ENCODE measurements around the gene TSC2. TPM values are rescaled to one million over a fixed set of nuclear protein-coding genes. Genes with fewer than 3 reads are reported as not detected.
A peak's percentile ranks its signal among the peaks of the same experiment; 100 is the strongest.

TSC2 gene
- total RNA-seq, 2 donors from 2014 or later: 42.4 to 43.2 TPM

DNA sequence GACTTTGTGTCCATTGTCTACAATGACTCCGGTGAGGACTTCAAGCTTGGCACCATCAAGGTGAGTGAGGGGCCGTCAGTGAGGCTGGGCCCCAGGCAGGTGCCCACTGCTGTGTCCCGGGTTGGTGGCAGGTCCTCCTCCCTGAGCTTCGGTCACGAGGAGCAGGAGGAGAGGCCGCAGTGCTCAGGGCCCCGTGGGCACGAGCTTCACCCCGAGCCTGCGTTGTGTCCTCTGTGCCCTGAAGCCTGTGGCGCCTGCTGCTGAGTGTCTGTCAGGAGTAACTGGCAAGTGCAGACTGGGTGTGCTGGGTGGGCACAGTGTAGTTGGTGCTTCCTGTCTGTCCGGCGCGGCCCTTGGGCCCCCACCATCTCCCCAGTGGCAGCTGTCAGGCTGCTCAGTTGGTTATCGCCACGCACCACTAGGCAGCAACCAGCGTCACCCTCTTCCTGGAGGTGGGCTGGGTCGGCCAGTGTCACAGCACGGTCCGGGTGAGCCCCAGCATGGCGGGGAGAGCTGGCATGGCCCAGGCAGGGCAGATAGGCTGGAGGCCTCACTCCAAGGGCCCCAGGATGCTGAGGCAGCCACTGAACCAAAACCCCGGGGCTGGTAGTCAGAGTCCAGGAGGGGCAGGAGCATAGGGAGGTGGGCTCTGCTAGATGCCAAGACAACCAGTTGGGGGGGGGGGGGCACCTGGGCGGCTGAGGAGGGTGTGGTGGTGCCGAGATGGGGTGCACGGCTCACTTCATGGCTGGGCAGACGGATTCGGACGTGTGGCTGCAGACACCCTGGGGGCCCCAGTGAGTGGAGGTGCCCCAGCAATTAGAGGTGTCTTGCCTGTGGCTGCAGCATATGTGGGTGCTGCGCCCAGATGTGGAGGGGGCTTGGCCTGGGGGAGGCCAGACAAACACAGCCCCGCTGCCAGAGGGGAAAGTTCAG, 39.3 kb downstream of the TSC2 start:
- no peak overlapping the region for H3K27ac ChIP-seq
- H3K27me3 ChIP-seq: no peaks in the 10 kb centered on the region
- H3K4me3 ChIP-seq: no peak overlapping the region
- H3K9me3 ChIP-seq: no peaks in the 10 kb centered on the region
- no peak for DNase-seq (ENCODE audit: low spot score)
- TF ChIP-seq, protein P1, sequence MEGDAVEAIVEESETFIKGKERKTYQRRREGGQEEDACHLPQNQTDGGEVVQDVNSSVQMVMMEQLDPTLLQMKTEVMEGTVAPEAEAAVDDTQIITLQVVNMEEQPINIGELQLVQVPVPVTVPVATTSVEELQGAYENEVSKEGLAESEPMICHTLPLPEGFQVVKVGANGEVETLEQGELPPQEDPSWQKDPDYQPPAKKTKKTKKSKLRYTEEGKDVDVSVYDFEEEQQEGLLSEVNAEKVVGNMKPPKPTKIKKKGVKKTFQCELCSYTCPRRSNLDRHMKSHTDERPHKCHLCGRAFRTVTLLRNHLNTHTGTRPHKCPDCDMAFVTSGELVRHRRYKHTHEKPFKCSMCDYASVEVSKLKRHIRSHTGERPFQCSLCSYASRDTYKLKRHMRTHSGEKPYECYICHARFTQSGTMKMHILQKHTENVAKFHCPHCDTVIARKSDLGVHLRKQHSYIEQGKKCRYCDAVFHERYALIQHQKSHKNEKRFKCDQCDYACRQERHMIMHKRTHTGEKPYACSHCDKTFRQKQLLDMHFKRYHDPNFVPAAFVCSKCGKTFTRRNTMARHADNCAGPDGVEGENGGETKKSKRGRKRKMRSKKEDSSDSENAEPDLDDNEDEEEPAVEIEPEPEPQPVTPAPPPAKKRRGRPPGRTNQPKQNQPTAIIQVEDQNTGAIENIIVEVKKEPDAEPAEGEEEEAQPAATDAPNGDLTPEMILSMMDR (IDR thresholded peaks at IDR 0.05): no peak
- H3K4me1 ChIP-seq: peaks cover 0 to 16% of the 10 kb centered on the region in 2 donors
- peaks cover 48% of the 10 kb centered on the region for H3K36me3 ChIP-seq

DNA sequence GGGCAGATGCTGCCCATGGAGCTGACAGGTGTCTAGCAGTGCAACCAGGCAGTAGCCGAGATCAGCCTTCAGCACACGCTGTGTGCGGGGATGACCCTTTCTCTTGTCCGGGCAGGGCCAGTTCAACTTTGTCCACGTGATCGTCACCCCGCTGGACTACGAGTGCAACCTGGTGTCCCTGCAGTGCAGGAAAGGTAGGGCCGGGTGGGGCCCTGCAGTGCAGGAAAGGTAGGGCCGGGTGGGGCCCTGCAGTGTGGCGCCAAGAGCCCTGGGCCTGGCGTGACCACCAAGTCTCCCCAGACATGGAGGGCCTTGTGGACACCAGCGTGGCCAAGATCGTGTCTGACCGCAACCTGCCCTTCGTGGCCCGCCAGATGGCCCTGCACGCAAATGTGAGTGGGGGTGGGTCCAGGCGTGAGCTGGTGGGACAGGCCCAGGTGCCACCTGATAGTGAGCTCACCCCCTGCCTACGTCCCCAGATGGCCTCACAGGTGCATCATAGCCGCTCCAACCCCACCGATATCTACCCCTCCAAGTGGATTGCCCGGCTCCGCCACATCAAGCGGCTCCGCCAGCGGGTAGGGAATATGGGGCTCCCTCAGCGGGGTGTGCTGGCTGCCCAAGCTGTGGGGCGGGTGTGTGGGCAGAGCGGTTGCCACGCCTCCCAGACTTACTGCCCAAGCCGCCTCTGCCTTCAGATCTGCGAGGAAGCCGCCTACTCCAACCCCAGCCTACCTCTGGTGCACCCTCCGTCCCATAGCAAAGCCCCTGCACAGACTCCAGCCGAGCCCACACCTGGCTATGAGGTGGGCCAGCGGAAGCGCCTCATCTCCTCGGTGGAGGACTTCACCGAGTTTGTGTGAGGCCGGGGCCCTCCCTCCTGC, 40.2 kb downstream of the TSC2 start:
- DNase-seq (ENCODE audit: low spot score): no peak
- peaks cover 0 to 7% of the 10 kb centered on the region in 2 donors for H3K4me1 ChIP-seq
- H3K4me3 ChIP-seq: no peak overlapping the region
- peaks cover 58% of the 10 kb centered on the region for H3K36me3 ChIP-seq
- H3K27ac ChIP-seq: no peak overlapping the region
- H3K27me3 ChIP-seq: no peaks in the 10 kb centered on the region
- TF ChIP-seq, protein P1 (IDR thresholded peaks at IDR 0.05): no peak
- H3K9me3 ChIP-seq: no peaks in the 10 kb centered on the region

DNA sequence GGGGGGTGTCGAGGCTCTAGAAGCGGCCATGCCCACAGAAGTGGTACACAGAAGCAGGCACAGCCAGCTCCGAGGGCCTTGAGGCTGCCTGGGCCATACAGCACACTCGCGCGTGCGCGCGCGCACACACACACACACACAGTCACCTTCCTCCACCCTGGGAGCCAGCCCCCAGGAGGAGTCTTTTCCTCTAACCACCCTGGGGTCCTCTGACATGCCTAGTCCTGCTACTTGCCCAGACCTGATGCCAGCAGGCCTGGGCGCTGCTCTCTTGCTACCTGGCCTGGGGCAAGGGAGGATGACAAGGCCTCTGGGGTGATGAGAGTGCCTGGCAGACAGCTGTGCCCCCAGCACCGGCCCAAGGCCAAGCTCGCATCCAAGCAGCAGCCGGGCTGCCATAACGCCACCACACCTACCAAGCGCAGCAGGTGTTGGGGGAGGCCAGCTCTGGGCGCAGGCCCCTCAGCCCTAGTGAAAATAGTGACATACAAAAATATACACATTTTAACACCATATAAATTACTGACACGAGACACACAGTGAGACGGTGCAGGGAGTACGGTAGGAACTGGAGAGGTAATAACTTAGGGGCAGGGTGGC, 41.1 kb downstream of the TSC2 start:
- Histone ChIP-seq H3K4me3 (no peak overlapping the region), H3K4me1 (peaks cover 0 to 7% of the 10 kb centered on the region in 2 donors), H3K27ac (no peak overlapping the region), H3K27me3 (no peaks in the 10 kb centered on the region), H3K36me3 (peaks cover 66% of the 10 kb centered on the region), H3K9me3 (no peaks in the 10 kb centered on the region)
- no peak for DNase-seq (ENCODE audit: low spot score)
- TF ChIP-seq, protein P1 (IDR thresholded peaks at IDR 0.05): no peak

DNA sequence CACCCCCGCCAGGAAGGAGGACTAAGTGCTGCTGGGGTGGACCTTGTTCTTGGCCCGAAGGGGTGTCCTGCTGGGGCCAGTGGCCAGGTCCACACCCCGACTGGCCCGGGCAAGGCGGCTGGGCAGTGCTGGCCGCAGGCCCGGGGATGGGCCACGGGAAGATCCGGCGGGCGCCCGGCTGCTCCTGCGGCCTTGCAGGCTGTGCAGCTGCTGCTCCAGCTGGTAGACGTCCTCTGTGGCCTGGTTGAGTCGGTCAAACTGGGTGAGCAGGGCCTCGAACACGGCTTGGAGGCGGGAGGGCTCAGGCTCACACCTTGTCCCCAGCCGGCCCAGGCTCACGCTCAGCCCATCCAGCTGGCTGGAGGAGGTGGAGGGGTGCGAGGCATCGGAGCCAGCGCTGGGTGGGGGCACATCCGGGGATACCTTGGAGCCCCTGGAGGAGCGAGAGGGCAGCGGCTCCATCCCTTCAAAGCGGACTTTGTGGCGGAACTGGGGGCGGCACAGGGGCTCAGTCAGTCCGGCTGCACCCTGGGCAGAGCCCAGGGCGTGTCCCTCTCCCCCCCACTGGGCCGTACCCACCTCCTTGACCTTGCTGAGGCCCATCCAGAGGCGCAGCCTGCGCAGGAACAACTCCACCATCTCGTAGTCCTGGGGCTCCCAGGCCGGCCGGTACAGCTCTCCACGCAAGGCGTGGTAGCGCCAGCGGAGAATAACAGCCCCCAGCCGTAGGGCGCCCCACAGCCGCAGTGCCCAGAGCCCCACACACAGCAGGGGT, 42.1 kb downstream of the TSC2 start:
- Histone ChIP-seq H3K9me3 (no peaks in the 10 kb centered on the region), H3K4me3 (peak overlapping the region; percentile 4 to 34), H3K4me1 (peaks cover 0 to 7% of the 10 kb centered on the region in 2 donors), H3K27ac (peak overlapping the region; percentile 75 to 77), H3K36me3 (peaks cover 77% of the 10 kb centered on the region), H3K27me3 (no peaks in the 10 kb centered on the region)
- TF ChIP-seq, protein P1 (IDR thresholded peaks at IDR 0.05): no peak
- DNase-seq (ENCODE audit: low spot score): no peak

DNA sequence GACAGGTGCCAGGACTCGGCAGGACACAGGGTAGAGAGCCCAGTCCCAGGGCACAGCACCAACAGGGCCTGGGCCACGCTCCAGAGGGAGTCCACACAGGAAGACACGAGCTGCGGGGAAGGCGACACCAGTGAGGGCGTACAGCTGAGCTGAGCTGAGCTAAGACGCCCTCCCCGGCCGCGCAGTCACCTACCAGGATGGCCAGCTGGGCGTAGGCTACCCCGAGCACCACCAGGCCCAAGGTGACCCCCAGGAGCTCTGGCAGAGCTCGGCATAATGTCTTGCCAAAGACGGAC, 42.6 kb downstream of the TSC2 start:
- no peak for DNase-seq (ENCODE audit: low spot score)
- TF ChIP-seq, protein P1 (IDR thresholded peaks at IDR 0.05): no peak
- peaks cover 82% of the 10 kb centered on the region for H3K36me3 ChIP-seq
- H3K4me3 ChIP-seq: peak overlapping the region; percentile 4 to 34
- no peaks in the 10 kb centered on the region for H3K9me3 ChIP-seq
- peak overlapping the region; percentile 75 to 77 for H3K27ac ChIP-seq
- peaks cover 0 to 7% of the 10 kb centered on the region in 2 donors for H3K4me1 ChIP-seq
- no peaks in the 10 kb centered on the region for H3K27me3 ChIP-seq

Data from right atrium auricular region (tissue), 2 donors.